ENCODE measurements around the gene METTL1. TPM values are rescaled to one million over a fixed set of nuclear protein-coding genes. Genes with fewer than 3 reads are reported as not detected.

METTL1 gene
- total and polyA plus RNA-seq, 3 donors from 2014 or later, result 16.7 to 28.8 (median 22.8) TPM

- H3K4me1 ChIP-seq, result peaks cover 27% of the 10 kb centered on the region
- peak; percentile 100 for DNase-seq
- peak within 1 kb of the TSS; percentile 70 to 80 for H3K4me3 ChIP-seq
- 0 to 1% methylated on average over 45 to 58 of the region's 58 CpGs for WGBS, 2 donors
- intact Hi-C loops (cut with DNase I; ENCODE audit: low total_unique reads), result no loop called here
- TF ChIP-seq CTCF (IDR thresholded peaks at IDR 0.05) (no peak), POLR2A (IDR thresholded peaks at IDR 0.05) (no peak)
- H3K27me3 ChIP-seq, result no peaks in the 10 kb centered on the region
- peaks cover 6% of the 10 kb centered on the region for H3K36me3 ChIP-seq (ENCODE audit: low read depth, missing control alignments)
- H3K9me3 ChIP-seq, result no peaks in the 10 kb centered on the region
- H3K27ac ChIP-seq, result peak within 1 kb of the TSS; percentile 81 to 87
Observed at GRCh38 chr12:57751788-57752667, 19.9 kb downstream of the METTL1 start, which contains the start of gene CDK4. Gene CDK4, minus strand, starts transcription at chr12:57752310. Its CDS starts 593 bp downstream, at chr12:57751717.

GRCh38 chr12:57751432-57751787 lies 20.5 kb downstream of the METTL1 start:
- Histone ChIP-seq H3K27me3 (no peaks in the 10 kb centered on the region), H3K27ac (peak overlapping the region; percentile 81 to 87), H3K9me3 (no peaks in the 10 kb centered on the region), H3K36me3 (ENCODE audit: low read depth, missing control alignments) (peaks cover 6% of the 10 kb centered on the region), H3K4me1 (peaks cover 27% of the 10 kb centered on the region), H3K4me3 (peak overlapping the region; percentile 70 to 80)
- no peak for DNase-seq
- intact Hi-C loops (cut with DNase I; ENCODE audit: low total_unique reads), result no loop called here
- no peak for TF ChIP-seq POLR2A (IDR thresholded peaks at IDR 0.05)
- TF ChIP-seq CTCF (IDR thresholded peaks at IDR 0.05), result no peak
- WGBS, 2 donors, result 10 to 14% methylated on average over 8 of the region's 8 CpGs

- H3K4me1 ChIP-seq, result peaks cover 20% of the 10 kb centered on the region
- H3K27ac ChIP-seq, result peak overlapping the region; percentile 81 to 87
- H3K4me3 ChIP-seq, result peak overlapping the region in 1 of 2 donors; percentile 80
- no peaks in the 10 kb centered on the region for H3K9me3 ChIP-seq
- no peak for TF ChIP-seq POLR2A (IDR thresholded peaks at IDR 0.05)
- TF ChIP-seq CTCF (IDR thresholded peaks at IDR 0.05), result no peak
- H3K27me3 ChIP-seq, result no peaks in the 10 kb centered on the region
- 88% methylated on average over 15 of the region's 15 CpGs for WGBS, 2 donors
- DNase-seq, result no peak
- intact Hi-C loops (cut with DNase I; ENCODE audit: low total_unique reads), result no loop called here
- peaks cover 6% of the 10 kb centered on the region for H3K36me3 ChIP-seq (ENCODE audit: low read depth, missing control alignments)
Observed at GRCh38 chr12:57750561-57751431, 21.1 kb downstream of the METTL1 start.

- Histone ChIP-seq H3K4me1 (peaks cover 17% of the 10 kb centered on the region), H3K36me3 (ENCODE audit: low read depth, missing control alignments) (peaks cover 6% of the 10 kb centered on the region)
Observed at GRCh38 chr12:57749061-57749460, 22.8 kb downstream of the METTL1 start.

More at GRCh38 chr12:57749061-57749460, 22.8 kb downstream of the METTL1 start:
- no peaks in the 10 kb centered on the region for H3K9me3 ChIP-seq
- H3K27ac ChIP-seq, result no peak overlapping the region
- WGBS, 2 donors, result 92 to 98% methylated on average over 5 of the region's 5 CpGs
- H3K27me3 ChIP-seq, result no peaks in the 10 kb centered on the region
- no peak overlapping the region for H3K4me3 ChIP-seq
- no peak for TF ChIP-seq POLR2A (IDR thresholded peaks at IDR 0.05)
- no peak for TF ChIP-seq CTCF (IDR thresholded peaks at IDR 0.05)
- no peak for DNase-seq
- intact Hi-C loops (cut with DNase I; ENCODE audit: low total_unique reads), result no loop called here
